ENCODE data around the gene MCM3AP.

GRCh38 chr21:46247699-46248421 lies 37.6 kb downstream of the MCM3AP start:
- no peak for TF ChIP-seq CTCF (IDR thresholded peaks at IDR 0.05)
- no peak for TF ChIP-seq POLR2A (IDR thresholded peaks at IDR 0.05)

Data from Peyer's patch (tissue), 4 donors.